GM12874 (cell line): Measurements from ENCODE around the gene VSNL1.

Experiments
- TF ChIP-seq, protein P1 (sequence below): IDR thresholded peaks from 2 replicates; pipeline ENCODE4 v1.5.1; 2011; ENCODE audit warnings: low read depth, mild to moderate bottlenecking, control low read depth, low read length, moderate library complexity; ENCODE audit not compliant: insufficient read depth

The VSNL1 gene

DNA sequence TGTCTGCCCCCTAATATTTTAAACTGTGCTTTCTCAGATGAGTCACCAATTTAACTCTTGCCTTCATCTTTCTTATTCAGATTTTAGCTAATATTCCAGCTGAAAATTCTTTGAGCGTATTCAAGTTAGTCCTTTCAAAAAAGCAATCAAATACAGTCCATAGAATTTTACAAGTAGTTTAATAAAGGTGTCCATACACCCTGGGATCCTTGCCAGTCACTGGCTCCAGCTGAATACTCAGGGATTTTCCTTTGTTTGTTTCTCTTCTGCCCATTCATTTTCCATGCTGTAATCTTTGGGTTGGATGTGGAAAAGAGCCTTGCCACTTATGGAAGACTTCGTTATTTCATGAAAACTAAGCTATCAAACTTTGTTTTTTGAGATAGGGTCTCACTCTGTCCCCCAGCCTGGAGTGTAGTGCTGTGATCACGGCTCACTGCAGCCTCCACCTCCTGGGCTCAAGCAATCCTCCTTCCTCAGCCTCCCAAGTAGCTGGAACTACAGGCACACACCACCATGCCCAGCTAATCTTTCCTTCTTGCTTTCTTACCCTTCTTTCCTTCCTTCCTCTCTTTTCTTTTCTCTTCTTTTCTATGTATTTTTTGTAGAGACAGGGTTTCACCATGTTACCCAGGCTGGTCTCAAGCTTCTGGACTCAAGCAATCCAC is 34.0 kb downstream of the VSNL1 start:
- TF ChIP-seq, protein P1, sequence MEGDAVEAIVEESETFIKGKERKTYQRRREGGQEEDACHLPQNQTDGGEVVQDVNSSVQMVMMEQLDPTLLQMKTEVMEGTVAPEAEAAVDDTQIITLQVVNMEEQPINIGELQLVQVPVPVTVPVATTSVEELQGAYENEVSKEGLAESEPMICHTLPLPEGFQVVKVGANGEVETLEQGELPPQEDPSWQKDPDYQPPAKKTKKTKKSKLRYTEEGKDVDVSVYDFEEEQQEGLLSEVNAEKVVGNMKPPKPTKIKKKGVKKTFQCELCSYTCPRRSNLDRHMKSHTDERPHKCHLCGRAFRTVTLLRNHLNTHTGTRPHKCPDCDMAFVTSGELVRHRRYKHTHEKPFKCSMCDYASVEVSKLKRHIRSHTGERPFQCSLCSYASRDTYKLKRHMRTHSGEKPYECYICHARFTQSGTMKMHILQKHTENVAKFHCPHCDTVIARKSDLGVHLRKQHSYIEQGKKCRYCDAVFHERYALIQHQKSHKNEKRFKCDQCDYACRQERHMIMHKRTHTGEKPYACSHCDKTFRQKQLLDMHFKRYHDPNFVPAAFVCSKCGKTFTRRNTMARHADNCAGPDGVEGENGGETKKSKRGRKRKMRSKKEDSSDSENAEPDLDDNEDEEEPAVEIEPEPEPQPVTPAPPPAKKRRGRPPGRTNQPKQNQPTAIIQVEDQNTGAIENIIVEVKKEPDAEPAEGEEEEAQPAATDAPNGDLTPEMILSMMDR: no peak

DNA sequence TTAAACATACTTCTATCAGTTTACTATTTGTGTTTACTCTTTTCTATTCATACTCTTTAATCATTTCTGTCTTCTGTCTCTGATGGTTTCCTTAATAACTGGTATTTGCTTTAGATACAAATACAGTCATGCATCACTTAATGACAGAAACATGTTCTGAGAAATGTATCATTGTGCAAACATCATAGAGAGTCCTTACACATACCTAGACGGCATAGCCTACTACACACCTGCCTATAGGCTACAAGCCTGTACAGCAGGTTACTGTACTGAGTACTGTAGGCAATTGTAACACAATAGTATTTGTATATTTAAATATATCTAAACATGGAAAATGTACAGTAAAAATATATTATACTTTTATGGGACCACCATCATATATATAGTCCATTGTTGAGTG is 36.3 kb downstream of the VSNL1 start:
- TF ChIP-seq, protein P1: no peak

DNA sequence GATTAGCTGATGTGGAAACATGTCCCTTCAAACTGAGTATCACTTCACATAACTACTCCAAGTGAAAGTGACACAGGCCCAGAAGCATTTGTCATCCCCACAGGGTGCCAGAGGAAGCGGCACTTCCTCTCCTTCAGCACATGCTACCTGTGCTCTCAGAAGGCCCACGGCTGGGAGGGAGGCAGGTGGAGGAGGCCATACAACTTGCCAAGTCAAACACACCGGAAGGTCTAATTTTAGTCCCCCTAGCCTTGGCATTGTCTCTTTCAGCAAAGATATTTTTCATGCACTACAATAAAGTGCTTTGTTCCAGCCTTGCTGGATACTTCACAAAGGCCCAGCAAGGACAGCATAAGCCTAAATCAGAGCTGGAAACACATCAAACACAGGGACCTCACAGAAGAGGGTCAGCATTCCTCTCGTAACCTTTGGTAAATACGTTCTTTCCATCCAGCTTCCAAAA is 38.0 kb downstream of the VSNL1 start:
- TF ChIP-seq, protein P1: no peak

DNA sequence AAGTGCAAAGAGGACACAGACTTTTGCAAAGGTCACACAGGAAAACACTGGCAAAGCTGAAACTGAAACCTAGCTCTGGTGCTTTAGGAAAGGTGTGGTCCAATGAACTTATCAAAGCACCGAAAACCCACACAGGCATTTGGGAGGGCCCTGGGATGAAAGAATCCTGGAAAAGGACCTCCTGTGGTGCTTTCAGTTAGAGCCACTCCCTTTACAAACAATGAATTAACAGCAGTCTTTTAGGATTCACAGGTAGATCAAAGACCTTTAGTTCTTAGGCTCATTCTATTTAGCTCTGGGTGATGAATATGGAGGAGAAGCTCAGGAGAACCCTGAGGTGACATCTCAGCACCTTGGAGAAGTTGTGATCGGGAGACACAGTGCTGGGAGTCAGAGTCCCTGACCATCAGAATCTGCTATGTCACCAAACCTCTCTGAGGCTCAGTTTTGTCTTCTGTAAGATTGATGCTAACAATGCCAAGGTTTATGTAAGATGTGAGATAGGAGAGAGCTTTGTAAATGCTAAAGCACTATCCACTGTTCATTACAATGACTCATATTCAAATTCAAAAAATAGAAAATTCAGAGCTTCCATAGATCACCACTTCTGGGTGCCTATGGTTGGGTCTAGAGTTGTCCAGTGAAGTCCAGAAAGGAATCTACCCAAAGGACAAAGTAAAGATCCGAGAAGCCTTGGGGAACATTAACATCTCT is 39.3 kb downstream of the VSNL1 start:
- TF ChIP-seq, protein P1: no peak

DNA sequence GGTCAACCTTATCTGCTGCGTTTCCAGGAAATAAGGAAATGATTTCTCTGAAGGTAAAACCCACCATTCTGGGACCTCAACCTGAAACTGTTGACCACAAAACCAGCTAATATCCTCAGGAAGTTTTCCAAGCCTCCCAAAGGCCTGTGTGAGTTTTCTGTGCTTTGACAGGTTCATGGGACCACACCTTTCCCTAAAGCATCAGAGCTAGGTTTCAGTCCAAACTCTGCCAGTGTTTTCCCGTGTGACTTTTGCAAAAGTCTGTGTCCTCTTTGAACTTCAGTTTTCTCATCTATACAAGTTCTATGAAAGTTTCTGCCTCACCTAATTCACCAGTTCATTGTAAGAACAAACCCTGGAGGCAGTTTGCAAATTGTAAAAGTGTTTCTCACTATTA is 39.8 kb downstream of the VSNL1 start:
- TF ChIP-seq, protein P1: no peak

DNA sequence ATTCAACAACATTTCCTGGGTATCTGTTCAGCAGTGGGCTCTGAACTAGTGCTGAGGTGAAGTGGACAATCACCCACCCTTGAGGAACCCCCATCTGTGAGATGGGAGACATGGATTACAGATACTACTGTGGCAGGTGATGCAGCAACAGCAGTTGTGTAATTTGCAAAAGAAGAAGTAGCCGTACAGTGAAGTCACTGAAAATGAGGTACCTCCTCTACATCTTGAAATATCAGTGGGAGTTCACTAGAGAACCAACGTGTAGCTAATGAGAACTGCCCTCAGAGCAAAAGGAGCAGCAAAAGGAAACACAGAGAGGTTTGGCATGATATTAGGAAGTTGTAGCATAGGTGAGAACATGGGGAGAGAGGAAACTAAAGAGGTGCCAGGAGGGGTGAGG is 41.3 kb downstream of the VSNL1 start:
- TF ChIP-seq, protein P1: no peak

DNA sequence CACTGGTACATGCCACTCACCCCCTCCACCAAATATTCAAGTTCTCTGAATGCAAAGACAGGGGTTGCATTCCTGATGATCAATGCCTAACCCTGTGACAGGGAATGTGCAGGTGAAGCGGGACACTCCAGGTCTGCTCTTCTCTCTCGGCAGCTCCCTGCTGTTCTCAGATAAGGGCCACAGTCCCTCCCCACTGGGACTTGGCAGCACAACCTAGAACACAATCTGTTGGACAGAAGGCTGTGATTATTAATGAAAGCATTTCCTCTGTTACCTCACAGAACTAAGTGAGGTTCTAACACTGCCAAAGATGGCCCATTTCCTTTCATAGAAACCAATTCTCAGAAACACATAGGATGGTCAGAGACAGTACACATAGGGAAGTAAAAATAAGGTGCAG is 42.7 kb downstream of the VSNL1 start:
- TF ChIP-seq, protein P1: no peak
